Thyroid gland (tissue), 4 donors: ENCODE data around the gene RTN1.

ENCODE experiments used
- CTCF ChIP-seq, 6 experiments: fragments of 200-600 bp in 3 of 6; fragments of 450-650 bp in 3 of 6; sonication (generic) in 3 of 6; IDR thresholded peaks; one replicate each; pipeline ENCODE4 v1.5.1; 2016 to 2019; ENCODE audit warnings: antibody characterized with exemption in 6 of 6, mild to moderate bottlenecking in 2 of 6, inconsistent platforms in 1 of 6, moderate library complexity in 1 of 6
- POLR2A ChIP-seq, 2 donors: fragments of 450-650 bp; IDR thresholded peaks; one replicate each; pipeline ENCODE4 v1.6.1; 2017; ENCODE audit warnings: antibody characterized with exemption in 2 of 2, mild to moderate bottlenecking in 2 of 2, moderate library complexity in 1 of 2

- TF ChIP-seq CTCF (IDR thresholded peaks at IDR 0.05) (no peak), POLR2A (IDR thresholded peaks at IDR 0.05) (no peak)
Observed at GRCh38 chr14:59582161-59582560, 288.4 kb downstream of the RTN1 start.
